NCI-H2227 (cell line): Measurements from ENCODE around the gene TXNRD2.
A peak's percentile ranks its signal among the peaks of the same experiment; 100 is the strongest.
"Not testable (repeated sequence)": the region's sequence is repeated elsewhere in the genome, so short reads cannot be mapped to it uniquely, and the experiment has no call there.

Experiments
- DNase-seq: peaks from one replicate; lab custom pipeline; 2025; ENCODE audit not compliant: unreplicated experiment; lab: John Stamatoyannopoulos, UW

TXNRD2 gene

DNA sequence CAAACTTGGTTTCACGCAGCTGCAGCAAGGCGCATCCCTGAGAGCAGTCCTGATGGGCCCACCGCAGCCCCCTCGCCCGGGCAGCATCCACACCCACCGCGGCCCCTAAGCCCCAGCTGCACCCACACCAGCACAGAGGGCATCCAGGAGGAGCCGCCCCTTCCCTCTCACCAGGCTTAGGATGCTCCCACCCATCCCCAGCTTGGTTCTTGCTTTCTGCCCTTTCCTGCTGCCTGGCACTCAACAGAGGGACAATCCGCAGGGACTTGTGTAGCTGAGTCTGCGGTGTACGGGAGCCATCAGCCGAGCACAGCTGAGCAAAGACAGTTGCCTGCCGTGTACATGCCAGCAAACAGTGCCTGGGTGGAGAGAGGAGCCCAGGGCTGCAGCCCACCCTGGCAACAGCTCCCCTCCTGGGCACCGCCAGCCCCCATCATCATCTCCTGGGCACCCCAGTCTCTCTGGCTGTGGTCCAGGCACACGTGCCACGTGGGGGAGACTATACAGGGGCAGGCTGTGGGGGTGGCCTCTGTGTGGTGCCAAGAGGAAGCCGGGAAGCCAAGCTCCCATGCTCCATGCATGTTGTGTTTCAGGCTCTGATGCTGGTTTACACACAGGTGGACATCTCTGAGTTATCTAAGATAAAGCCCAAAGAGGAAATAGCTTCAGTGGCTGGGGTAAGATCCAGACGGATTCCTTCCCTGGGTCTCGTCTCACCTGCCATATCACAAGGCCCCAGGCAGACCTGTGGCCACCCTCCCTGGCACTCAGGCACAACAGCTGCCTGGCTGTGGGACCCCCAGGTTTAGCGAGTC is 50.9 kb downstream of the TXNRD2 start:
- DNase-seq, result no peak

DNA sequence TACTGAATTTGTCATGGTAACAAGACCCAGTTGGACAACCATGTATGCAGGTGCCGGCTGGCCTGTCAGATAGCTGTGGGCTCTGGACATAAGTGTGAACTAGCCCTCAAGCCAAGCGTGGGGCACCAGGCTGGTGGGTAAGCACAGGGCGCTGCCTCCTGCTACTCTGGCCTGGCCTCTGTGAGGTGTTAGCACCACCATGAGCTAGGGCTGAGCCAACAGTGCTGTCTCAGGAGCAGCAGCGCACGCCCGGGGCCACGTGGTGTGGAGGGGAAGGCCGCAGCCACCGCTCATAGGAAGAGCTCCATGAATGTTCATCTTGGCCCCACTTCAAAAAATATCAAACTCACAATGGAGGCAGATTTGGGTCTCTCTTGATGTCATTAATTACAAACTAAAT is 51.7 kb downstream of the TXNRD2 start:
- DNase-seq, result no peak

DNA sequence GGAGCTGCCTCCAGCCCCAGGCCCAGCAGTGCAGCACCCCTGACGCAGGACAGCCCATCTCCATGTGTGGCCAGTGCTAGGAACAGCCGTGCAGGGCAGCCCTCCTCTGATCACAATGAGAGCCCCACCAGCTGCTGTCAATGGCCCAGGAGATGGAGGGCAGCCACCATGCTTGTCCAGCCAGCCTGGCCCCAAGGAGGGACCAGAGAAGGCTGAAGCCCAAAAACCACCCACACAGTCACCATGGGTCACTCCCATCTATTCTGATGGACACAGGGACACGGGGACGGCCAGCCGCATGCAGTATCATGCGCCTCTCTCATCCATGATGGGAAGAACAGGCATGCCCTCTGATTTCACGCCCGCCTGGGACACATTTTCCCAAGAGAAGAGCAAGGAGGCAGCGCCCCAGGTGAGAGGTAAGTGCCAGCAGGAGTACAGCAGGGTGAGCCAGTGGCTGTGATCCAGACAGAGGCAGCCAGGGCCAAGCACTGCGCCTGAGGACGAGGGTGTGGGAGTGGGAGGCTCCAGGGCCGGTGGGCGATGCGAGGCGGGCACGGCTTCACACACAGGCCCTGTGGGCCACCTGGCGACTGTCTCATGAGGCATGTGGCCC is 53.4 kb downstream of the TXNRD2 start:
- DNase-seq, result no peak

DNA sequence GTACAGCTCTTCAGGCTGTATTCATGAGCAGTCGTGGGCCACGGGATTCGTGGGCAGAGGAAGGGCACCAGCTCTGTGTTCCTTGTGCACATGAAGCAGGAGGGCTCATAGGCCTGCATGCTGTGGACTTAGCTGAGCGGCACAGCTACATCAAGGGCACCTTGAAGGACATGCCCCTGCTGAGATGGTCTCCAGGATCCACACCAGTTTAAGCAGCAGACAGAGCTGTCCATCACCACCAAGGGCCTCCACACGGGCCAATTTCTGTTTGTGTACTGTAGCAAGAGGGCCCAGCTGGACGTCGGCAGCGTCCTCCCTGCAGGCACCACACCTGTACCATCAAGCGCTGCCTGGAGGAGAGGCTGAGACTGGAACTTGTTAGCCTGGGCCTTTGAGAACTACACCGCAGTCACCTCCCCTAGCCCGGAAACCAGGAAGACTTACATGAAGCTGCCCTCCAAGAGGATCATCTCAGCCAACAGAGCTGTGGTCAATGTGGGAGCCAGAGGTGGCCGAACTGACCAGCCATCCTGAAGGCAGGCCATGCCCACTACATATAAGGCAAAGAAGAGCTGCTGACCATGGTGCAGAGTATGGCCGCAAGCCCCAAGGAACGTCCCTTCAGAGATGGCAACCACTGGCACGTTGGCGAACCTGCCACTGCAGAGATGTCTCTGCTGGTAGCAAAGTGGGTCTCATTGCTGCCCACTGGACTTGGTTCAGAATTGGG is 54.2 kb downstream of the TXNRD2 start:
- no peak for DNase-seq

DNA sequence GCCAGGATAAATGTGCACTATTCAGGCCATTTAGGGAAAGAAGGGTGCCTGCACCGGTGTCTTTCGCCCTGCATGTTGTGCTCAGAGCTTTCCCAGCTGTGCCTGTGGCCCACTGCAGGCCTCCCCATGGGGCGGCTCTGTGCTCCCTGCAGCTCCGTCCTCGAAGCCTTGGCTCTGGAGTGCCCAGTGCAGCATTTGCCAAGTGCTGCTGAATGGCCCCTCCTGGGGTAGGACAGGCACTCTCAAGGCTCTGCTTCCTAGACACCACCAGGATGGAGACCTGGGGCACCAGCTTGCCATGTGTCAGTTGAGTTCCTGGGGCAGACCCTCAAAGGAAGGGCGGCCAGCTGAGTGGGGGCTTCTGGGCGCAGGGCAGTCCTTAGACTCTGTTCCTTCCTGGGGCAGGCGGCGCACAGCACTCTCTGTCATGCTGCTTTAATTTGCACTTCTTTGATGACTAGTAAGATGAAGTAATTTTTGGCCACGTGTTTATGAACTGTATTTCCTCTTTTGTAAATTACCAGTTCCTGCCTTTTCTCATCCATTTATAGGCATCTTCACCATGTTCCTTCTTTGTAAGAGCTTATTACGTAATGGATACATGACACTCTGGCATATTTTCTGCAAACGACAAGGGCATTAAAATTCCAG is 54.9 kb downstream of the TXNRD2 start:
- no peak for DNase-seq

DNA sequence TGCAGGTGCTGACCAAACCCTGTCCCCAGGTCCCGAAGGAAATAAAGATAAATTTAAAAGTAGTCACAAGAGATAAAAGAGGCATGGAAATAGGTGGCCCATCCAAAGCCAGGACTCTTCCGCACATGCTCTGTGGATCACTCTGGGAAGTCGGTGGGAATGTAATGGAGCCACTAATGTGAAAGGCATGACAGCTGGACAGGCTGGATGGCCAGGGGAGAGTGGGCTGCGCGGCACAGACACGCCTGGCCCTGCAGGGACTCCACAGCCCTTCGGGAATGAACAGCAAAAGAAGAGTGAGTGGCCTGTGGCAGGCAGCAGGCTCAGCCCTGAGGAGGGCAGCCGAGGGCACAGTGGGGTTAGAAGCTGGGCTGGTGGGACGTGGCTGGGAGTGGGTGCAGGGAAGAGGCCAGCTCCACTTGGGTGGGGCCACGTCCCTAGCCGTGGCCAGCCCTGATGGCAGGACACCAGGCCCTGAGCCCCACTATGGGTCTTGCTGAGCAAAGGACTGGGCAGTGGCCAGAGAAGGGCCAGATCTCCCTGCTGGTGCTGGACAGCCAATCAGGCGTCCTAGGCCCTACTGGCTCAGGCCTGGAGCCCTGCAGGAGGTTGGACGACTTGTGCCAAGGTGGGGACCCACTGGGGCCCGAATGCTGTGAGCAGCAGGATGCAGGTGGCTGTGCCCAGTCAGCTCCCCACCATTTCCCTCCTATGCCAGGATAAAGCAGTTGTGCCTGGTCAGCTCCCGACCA is 55.6 kb downstream of the TXNRD2 start:
- DNase-seq, result no peak

DNA sequence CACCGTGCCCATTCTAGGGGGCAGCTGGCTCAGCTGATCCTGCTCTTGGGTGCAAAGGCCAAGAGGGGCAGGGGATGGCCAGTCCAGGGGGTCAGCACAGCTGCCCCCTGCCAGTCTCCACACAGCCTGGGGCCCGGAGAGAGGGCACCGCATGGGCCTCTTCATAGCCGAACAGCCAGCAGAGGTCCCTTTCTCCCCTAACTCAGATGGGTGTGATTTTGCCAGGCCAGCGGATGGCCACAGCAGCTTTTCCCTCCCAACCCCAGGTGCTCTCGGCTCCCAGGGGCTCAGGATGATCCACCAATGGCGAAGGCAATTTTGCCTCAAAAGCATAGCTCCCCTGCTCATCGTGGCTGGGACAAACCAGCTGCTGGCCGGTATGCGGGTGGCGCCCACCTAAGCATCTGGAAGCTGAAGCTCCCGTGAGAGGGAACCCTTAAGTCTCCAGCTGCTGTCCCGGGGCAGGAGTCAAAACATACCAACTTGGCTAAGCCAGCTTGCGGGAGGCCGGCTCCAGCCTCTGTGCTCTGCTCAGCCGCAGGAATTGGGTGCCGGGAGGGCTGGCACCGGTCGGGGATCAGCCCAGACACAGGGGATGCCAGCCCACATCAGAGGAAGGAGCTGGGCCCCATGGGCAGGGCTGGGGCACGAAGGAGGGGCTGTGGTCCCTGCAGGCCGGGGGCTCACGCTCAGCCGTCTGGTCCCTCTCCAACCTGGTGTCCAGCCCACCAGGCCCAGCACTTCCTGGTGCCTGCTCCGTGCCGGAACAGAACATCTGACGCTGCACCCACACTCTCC is 56.5 kb downstream of the TXNRD2 start:
- no peak for DNase-seq

DNA sequence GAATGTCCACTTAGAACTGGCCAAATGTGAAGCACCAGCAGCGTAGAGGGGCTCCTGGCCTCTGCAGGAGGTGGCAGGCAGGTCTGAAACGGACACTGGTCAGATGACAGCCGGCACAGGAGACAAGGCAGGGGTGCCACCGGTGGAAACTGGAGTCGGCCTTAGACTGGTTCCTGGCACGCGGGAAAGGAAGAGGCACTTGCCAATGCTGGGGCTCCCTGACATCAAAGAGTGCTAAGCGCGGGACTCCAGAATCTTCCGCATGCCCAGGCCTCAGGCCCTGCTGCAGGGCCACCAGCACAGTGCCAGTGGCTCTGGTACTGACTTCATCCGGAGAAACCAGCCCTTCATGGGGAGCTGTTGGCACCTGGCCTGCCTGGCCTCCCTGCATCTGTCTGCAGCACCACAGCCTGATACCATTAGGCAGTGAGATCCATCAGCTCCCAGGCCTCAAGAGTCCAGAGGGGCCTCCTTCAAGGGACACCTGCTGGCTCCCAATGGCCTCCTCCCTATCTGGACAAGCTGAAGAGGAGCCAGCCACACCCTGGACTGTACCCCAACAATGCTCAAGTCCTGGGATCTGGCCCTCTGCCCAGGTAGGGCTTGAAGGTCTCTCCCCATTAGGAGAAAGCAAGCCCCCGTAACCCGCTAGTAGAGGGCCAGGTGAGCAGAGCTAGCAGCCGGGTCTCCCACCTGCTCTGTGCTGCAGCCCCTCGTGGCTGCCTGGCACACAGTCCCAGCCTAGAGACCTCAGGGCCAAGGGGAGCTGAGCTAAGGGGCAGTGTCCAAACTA is 57.3 kb downstream of the TXNRD2 start:
- no peak for DNase-seq

DNA sequence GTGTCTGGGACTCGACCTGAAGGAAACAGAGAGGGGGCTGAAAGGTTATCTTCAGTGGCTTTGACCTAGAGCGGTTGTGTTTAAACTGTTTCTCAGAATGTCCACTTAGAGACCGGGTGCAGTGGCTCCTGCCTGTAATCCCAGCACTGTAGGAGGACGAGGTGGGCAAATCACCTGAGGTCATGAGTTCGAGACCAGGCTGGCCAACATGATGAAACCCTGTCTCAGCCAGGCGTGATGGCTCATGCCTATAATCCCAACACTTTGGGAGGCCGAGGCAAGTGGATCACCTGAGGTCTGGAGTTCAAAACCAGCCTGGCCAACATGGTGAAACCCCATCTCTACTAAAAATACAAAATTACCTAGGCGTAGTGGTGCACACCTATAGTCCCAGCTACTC is 58.2 kb downstream of the TXNRD2 start:
- DNase-seq, result not testable (repeated sequence)

DNA sequence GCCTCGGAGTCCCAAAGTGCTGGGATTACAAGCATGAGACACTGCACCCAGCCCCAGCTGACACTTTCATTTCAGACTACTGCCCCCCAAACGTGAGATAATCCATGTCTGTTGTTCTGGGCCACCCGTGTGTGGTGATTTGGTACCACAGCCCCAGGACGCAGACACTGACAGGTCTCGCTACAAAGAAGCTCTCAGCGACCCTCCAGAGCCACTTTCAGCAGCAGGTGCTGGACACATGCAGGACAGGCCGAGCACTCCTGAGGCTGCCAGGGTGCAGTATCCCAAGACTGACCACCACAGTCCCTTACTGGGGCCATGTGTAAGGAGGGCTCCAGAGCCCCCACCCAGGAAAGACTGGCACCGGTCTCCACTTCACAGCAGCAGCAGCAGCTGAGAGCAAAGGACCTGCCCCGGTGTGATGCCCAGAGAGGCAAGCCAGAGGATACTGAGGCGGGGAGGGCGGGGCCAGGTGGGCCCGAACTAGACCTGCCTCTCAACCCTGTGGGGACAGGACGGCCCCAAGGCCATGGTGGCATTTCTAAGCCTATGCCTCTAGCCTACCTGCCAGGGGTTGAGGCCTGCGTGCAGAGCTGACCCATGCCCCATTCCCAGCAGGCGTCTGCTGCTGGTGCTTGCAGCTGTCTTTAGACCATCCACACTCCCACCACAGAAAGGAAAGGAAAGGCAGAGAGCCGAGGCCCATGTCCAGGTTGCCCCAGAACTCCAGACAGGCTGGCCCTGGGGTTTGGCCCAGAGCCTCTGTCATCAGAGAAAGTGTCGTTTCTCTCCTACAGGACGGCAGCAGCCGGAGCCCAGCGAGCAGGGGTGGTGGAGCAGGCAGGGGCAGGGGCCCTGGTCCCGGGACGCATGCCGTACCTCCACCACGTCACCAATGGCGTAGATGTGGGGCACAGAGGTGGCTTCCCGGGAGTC is 58.9 kb downstream of the TXNRD2 start:
- no peak for DNase-seq

DNA sequence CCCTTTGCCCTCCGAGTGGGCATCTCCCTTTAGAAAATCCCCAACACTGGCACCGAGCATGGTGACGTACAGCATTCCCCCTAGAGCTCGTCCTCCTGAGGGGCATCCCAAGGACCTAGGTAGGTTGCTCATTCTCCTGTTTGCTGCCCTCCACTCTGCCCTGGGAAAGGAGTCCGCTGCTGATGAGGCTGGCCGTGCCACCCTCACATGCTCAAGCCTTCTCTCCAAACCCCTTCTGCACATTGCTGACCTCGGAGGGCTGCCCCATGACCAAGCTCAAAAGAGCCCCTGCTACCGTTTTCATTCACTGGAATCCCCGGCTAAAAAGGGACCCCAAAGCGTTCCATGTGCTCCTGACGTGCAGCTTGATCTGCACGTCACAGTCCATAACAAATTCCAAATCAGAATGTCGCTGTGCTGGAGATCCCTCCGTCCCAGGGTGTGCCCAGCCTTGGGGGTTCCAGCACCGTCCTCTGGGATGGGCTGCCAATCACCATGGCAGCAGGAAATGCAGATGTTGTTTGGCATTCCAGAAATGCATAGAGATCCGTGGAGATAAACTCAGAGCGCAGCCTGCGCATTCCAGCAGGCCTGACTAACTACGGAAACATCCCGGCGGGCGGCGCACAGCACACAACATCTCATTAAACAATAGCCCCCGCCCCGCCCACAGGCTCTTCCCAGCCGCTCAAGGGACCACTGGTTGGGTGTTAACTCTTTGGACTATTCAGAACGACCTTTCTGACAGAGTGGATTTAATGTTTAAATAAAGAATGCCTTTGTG is 60.6 kb downstream of the TXNRD2 start:
- peak; percentile 60 for DNase-seq

DNA sequence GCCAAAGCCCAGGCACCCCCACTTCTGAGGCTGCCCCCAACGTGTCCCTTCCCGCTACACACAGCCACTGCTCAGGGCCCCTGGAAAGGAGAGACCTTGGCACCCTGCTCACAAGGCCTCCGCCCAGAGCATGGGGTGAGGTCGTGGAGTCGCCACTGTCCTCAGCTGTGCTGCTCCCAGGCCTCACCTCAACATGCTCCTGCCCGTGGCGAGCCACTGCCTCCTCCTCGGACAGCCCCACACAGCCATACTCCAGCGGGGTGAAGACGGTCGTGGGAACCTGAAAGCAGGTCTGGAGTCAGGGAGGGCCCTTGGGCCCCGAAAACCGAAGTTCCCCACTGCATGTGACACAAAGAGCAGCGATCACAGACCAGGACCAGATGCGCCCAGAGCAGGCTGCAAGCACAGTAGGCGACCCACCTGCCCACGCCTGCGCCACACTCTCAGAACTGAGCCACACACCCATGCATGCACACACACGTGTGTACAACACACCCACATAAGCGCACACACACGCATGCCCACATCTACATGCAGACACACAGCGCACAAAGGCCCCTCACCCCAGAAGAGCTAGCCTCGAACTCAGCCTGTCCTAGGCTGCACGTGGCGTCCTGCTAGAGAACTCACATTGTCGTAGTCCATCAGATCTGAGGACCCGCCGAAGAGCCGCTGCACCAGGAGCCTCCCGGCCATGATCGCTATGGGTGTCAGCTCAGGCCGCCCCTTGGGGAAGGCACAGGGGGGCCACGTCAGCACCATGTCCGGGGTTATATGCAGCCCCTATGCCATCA is 61.4 kb downstream of the TXNRD2 start:
- DNase-seq, result no peak

DNA sequence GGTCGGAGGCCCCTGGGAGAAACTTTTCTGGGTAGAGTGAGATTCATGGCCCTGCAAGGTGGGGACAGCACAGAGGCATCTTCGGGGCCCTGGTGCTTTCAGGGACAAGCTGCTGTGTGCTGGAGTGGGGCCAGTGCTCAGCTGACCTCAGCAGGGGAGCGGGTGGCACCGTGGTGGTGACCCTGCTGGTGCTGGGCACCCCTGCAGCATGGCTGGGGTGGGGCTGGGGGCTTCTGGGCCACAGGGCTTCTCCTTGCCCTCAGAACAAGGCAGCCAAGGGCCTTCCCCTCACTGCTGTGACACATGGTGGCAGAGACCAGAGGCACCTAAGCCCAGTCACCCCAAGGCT is 62.0 kb downstream of the TXNRD2 start:
- DNase-seq, result no peak

DNA sequence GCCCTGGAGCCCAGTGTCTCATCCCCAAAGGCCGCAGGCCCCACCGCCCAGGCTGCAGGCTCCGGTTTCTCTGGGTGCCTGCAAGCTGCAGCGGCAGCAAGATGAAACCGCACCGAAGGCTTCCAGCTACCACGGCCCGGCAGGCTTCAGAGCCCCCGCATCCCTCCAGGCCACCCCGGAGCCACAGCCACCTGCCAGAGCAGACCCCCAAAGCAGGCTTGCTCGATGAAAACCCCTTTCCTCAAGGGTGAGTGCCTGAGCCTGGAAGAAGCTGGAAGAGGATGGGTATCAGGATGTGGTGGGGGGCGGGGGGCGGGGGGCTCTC is 62.4 kb downstream of the TXNRD2 start:
- DNase-seq, result no peak

DNA sequence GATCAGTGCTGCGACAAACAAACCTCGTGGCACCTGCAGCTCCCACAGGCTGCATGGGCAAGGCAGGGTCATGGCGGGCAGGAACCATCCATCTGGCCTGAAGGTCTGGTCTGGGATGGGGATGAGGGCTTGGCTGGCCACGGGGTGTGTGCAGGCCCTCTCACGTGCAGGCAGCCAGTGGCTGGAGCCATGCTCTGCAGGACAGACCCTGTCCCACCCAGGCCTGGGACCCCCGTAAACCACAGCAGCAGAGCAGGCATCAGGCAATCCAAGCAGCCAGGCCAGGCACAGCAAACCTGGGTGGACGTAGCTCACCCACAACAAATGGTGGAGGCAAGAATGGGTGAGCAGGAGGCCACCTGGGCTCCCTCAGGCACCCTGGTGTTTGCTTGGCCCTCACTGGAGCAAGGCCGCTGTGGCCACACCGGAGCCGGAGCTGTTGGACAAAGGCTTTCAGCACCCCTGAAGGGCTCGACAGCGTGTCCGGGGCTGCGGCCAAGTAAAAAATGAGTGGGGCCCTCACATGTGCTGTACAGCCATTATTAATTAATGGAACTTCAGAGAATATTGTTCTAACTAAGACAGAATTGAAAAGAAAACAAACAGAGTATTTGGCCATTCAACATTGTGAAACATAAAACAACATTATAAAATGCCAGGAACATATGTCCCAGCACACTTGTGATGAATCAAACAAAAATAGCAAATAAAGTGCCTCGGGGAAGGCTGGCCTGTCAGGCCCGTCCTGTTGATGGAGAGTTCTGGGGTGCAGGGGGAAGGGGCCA is 63.0 kb downstream of the TXNRD2 start:
- no peak for DNase-seq
